Retina (tissue), 1 donor: ENCODE data around the gene CKLF.

Experiments
- DNase-seq: peaks from one replicate; pipeline ENCODE4 v3.0.0-alpha.2; 2016

The CKLF gene

GRCh38 chr16:66519482-66520373 lies 32.6 kb upstream of the CKLF start:
- DNase-seq = no peak

GRCh38 chr16:66520406-66521170 lies 31.8 kb upstream of the CKLF start:
- DNase-seq = no peak

DNA sequence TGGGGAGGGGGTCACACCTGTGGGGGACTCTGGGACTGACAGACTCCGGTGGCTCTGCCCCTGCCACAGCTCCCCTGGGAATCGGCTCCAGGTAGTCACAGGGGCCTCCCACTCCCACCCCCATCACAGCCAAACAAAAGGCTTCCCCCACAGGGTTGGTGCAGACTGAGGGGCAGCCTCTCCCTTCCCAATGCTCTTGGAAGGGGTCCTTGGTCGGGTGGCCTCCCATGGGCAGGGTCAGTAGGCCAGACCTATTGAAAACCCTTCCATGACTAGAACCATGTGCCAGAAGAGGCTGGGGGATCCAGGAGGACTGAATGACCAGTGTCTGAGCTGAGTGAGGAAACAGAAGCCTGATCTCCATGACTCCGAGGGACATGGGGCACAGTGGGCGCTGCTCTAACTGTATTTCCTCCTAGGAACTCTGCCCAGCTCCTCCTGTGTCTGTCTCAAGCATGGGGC lies 31.1 kb upstream of the CKLF start:
- no peak for DNase-seq

DNA sequence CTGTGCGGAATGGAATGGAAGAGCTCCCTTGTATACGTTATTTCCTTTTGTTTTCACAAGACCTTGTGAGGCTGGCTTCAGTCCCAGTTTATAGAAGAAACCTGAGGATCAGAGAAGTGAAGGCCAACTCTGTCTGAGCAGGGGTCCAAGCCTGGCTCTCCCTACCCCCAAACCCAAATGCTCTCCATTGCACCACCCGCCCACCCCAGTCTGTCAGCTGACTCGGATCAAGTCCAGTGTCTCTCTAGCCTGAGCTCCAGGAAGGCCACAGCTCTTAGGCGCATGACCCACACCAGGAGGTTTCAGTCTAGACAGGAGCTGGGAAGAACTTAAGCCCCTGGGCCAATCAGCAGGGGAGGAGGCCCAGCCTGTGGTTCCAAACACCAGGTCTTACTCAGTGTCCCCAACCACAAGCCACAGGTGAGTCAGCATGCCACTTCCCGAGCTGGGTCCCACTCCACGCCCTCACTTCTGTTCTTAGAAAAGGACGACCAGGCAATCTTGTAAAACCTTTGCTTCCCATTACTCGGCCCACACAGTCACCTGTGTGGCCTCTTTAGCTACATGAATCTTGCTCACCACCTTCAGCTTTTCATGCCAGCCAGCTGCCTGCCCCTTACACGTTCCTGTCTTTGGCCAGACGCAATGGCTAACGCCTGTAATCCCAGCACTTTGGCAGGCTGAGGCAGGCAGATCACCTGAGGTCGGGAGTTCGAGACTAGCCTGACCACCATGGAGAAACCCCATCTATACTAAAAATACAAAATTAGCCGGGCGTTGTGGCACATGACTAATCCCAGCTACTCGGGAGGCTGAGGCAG lies 30.2 kb upstream of the CKLF start:
- DNase-seq = no peak

DNA sequence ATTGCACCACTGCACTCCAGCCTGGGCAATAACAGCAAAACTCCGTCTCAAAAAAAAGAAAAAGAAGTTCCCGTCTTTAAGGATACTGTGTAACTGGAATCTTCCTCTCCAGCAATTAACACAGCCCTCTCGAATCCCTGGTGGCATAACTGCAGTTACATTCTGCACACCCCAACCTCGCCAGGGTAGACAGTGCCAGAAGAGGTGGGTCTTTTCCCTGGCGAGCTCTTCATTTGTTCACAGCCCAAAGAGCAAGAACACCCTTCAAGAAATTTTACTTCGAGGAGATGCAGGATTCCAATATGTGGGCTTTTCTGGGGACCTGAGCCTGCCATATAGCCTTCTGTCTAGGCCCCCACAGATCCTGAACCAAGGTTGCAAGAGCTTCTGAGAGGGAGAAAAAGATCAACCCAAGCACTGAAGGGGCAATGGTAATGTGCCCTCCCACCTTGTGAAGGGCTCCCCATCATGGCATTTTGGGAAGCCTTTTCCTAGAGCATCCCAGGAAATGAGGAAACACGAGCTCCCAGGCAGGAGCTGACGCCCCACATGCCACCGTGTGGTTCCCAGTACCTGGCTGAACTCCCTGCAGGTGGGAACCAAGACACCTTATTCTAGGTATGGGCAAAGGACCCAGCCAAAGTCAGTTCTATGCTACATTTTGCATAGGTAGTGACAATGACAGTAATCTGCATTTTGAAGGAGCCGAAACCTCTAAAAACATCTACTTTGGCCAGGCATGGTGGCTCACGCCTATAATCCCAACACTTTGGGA lies 29.4 kb upstream of the CKLF start:
- no peak for DNase-seq

DNA sequence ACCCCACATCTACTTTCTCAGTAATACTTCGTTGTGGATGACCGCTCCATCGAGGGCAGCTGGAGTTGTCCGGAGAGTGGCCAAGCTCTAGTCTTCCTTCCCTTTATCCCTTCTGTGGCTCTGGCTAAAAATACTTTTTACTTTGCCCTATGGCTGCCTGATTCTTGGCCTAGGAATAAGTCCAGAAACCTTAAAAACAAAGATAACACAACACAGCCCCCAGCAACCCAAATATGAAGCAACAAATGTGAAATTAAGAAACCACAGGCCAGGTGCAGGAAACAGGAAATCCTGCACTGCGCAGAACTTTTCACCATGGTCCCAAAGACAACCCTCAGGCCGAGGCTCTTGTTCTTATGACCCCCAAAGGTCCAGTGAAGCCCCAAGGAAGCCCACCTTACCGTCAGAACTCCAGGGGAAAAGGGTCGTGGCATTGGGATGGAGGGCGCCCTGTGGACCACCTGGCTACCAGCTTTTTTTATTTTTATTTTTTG lies 28.5 kb upstream of the CKLF start:
- DNase-seq = no peak

- DNase-seq = no peak
Measured at GRCh38 chr16:66524601-66525164, 27.7 kb upstream of the CKLF start.

GRCh38 chr16:66525396-66526180 lies 26.8 kb upstream of the CKLF start:
- DNase-seq = no peak

- DNase-seq = no peak
Measured at GRCh38 chr16:66528294-66528693, 24.1 kb upstream of the CKLF start.

- no peak for DNase-seq
Measured at GRCh38 chr16:66529475-66529874, 22.9 kb upstream of the CKLF start.

DNA sequence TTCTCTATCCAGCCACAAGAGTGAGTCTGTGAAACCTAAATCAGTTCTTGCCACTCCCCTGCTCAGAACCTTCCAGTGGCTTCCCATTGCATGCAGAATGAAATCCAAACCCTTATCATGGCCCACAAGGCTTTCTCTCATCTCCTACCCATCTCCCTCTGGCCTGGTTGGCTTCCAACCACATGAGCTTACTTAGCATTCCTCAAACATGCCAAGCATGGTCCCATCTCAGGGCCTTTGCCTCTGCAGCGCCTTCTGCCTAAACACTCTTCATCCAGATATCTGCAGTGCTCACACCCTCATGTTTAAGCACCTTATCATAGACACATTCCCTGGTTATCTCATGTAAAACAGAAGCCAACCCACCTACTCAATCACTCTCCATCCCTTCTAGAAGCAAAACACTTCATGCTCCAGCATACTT lies 18.0 kb upstream of the CKLF start:
- DNase-seq = no peak

DNA sequence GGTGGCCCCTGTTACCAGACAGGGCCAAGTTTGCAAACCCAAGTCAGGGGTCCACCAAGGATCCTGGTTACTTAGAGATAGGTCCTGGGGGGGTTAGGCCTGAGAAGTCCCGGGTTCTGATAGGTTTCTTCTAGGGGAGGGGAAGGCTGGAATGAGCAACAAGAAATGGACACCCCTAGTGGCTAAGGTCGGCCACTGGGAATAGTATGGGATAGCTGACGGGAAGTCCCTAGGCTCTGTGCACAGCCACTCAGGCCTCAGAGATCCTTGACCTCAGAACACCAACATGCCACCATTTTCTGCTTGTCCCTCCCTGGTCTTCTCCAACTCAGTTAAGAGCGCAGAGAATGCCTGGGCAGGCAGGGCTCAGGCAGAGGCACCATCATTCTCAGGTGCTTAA lies 15.9 kb upstream of the CKLF start:
- DNase-seq = no peak

- no peak for DNase-seq
Measured at GRCh38 chr16:66537236-66537635, 15.1 kb upstream of the CKLF start.

- DNase-seq = no peak
Measured at GRCh38 chr16:66538910-66539309, 13.5 kb upstream of the CKLF start.

DNA sequence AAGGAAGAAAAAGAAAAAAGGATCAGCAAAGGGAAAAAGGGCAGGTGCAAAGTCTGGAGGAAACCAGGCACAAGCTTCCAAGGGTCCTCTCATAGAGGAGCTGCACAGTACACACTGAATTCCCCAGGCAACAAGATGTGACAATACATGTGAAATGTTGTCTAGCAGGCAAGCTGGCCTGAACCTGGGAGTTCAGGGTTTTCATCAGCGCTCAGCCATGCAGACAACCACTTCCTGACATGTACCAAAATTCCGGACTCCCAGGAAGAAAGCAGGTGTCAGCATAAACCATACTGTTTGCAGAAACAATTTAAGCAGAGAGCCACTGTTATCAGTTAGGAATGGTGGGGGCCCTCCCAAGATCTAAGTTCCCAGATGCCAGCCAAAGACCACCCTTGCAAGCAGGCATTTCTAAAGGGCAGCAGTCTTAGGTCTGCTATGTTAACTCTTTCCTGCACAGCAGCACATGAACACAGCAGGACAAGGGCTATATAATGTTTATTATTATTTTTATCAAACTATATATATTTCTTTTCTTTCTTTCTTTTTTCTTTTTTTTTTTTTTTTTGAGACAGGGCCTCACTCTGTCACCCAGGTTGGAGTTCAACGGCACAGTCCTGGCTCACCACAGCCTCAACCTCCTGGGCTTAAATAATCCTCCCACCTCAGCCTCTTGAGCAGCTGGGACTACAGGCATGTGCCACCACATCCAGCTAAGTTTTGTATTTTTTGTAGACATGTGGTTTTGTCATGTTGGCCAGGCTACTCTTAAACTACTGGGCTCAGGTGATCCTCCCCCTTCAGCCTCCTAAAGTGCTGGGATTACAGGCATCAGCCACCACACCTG lies 12.5 kb upstream of the CKLF start:
- DNase-seq = peak; percentile 18

DNA sequence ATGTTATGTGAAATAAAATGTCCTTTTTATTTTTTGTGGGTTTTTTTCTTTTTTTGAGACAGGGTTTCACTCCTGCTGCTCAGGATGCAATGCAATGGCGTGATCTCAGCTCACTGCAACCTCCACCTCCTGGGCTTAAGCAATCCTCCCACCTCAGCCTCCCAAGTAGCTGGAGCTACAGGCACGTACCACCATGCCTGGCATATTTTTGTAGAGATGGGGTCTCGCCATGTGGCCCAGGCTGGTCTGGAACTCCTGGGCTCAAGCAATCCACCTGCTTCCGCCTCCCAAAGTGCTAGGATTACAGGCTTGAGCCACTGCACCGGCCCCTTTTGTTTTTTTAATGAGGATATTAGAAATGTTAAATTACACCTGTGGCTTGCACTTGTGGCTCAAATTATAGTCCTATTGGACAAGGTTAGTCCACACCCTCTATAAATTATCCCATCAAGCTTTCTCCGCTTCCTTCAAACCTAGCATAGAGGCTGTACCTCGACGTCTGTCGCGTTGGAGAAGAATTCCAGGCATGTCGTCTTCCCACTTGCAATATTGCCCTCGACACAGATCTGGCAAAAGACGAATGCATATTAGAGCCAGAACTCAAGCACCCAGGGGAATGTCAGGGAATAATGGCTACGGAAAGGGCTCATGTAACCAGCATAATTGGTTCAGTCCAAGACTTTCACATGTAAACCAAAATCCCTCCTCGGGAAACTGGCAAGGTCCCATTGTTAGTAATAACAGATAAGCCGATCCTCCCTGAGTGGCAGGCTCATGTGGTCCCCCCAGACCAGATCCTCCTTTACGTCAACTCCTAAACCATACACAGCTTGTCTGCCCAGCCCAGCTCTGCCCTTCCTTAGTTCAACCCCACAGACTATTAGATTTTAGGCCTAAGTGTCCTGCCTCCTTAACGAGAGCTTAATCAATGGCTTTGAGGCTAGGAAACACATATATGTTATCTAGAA lies 10.7 kb upstream of the CKLF start:
- no peak for DNase-seq

DNA sequence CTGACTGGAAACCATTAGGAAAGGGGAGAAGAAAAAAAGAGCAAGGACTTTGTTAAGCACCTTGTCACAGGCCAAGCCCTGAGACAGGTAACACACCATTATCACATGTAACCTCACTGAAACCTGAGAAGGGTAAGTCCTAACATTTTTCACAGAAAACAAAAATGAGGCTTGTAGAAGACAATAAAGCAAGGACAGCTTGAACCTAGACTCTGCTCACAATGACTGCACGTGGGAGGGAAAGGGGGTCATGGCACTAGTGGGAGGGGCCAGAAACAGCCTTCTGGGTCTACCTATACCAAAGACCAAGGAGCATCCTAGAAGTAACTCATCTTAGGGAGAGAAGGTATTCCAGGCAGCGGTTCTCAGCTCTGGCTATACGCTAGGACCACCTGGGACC lies 10.0 kb upstream of the CKLF start:
- DNase-seq = no peak

GRCh38 chr16:66543541-66543940 lies 8.8 kb upstream of the CKLF start:
- DNase-seq = no peak
